ENCODE measurements around the gene IL6R. TPM values are rescaled to one million over a fixed set of nuclear protein-coding genes. Genes with fewer than 3 reads are reported as not detected.
A peak's percentile ranks its signal among the peaks of the same experiment; 100 is the strongest.

IL6R gene
- total RNA-seq, 5 donors from 2014 or later (not counting 1 experiment from before 2014, with no cell fraction given), result 76.0 to 87.9 (median 80.8) TPM

GRCh38 chr1:154441241-154441888 lies 36.2 kb downstream of the IL6R start:
- peak overlapping the region; percentile 97 for H3K27ac Mint-ChIP-seq
- no peaks in the 10 kb centered on the region for H3K9me3 Mint-ChIP-seq
- peak overlapping the region; percentile 31 to 78 (median 62) for H3K4me3 Mint-ChIP-seq
- Histone ChIP-seq H3K36me3 (ENCODE audit: control insufficient read depth in 2 of 2, extremely low read depth in 1 of 2, insufficient read depth in 1 of 2, low read length in 1 of 2) (peaks cover 0 to 25% of the 10 kb centered on the region in 2 donors), H3K4me1 (ENCODE audit: control insufficient read depth in 1 of 2, extremely low read depth in 1 of 2, insufficient read depth in 2 of 2, low read length in 2 of 2) (peaks cover 30 to 66% of the 10 kb centered on the region in 2 experiments), H3K27ac (ENCODE audit: low read length) (peak overlapping the region; percentile 55), H3K4me3 (ENCODE audit: control insufficient read depth in 1 of 2, extremely low read depth in 1 of 2, low read length in 1 of 2) (no peak overlapping the region), H3K27me3 (replicated peaks in 1 of 2; ENCODE audit: control insufficient read depth in 2 of 2, extremely low read depth in 1 of 2, insufficient read depth in 2 of 2, low read length in 1 of 2) (no peaks in the 10 kb centered on the region), H3K9me3 (no peaks in the 10 kb centered on the region)
- ATAC-seq (replicated peaks in 1 of 4) (peak; percentile 71 to 85 (median 78)), DNase-seq (peak in 4 of 35 experiments; percentile 11 to 46 (median 26))
- H3K27me3 Mint-ChIP-seq, result no peaks in the 10 kb centered on the region
- WGBS (ENCODE audit: insufficient coverage), result no CpG with 5 or more reads among the region's 8 CpGs
- peaks cover 75 to 77% (median 76%) of the 10 kb centered on the region in 3 donors for H3K4me1 Mint-ChIP-seq
- ChIA-PET POLR2A (interaction anchor here in 1 of 2 donors (0.5 kb wide), 1 partner anchor 123 kb away, joined by 3 read pairs; no protein-coding TSS in a partner anchor), CTCF (no interaction called here)
- H3K36me3 Mint-ChIP-seq, result peaks cover 33% of the 10 kb centered on the region

- Mint-ChIP-seq H3K9me3 (no peaks in the 10 kb centered on the region), H3K4me1 (peaks cover 73 to 78% (median 73%) of the 10 kb centered on the region in 3 donors), H3K36me3 (peaks cover 33% of the 10 kb centered on the region), H3K27ac (peak overlapping the region; percentile 97), H3K27me3 (no peaks in the 10 kb centered on the region), H3K4me3 (peak overlapping the region; percentile 9 to 78 (median 62))
- H3K27ac ChIP-seq (ENCODE audit: low read length), result peak overlapping the region; percentile 55
- no peaks in the 10 kb centered on the region for H3K27me3 ChIP-seq (replicated peaks in 1 of 2; ENCODE audit: control insufficient read depth in 2 of 2, extremely low read depth in 1 of 2, insufficient read depth in 2 of 2, low read length in 1 of 2)
- WGBS (ENCODE audit: insufficient coverage), result 83% methylated on average over 11 of the region's 13 CpGs
- H3K4me1 ChIP-seq (ENCODE audit: control insufficient read depth in 1 of 2, extremely low read depth in 1 of 2, insufficient read depth in 2 of 2, low read length in 2 of 2), result peaks cover 30 to 66% of the 10 kb centered on the region in 2 experiments
- H3K9me3 ChIP-seq, result no peaks in the 10 kb centered on the region
- H3K4me3 ChIP-seq (ENCODE audit: control insufficient read depth in 1 of 2, extremely low read depth in 1 of 2, low read length in 1 of 2), result no peak overlapping the region
- DNase-seq, result peak in 1 of 35 experiments; percentile 38
- POLR2A ChIA-PET, result no interaction called here
- peaks cover 0 to 24% of the 10 kb centered on the region in 2 donors for H3K36me3 ChIP-seq (ENCODE audit: control insufficient read depth in 2 of 2, extremely low read depth in 1 of 2, insufficient read depth in 1 of 2, low read length in 1 of 2)
- no peak for ATAC-seq (replicated peaks in 1 of 4)
- CTCF ChIA-PET, result interaction anchor here in 1 of 2 donors (0.7 kb wide), 1 partner anchor 21 kb away, joined by 4 read pairs; no protein-coding TSS in a partner anchor
Observed at GRCh38 chr1:154442006-154442740, 37.0 kb downstream of the IL6R start.

GRCh38 chr1:154443274-154444013 lies 38.3 kb downstream of the IL6R start:
- Mint-ChIP-seq H3K9me3 (no peaks in the 10 kb centered on the region), H3K36me3 (peaks cover 28% of the 10 kb centered on the region), H3K4me3 (peak overlapping the region in 1 of 3 donors; percentile 32), H3K4me1 (peaks cover 67 to 71% (median 67%) of the 10 kb centered on the region in 3 donors), H3K27me3 (no peaks in the 10 kb centered on the region), H3K27ac (peak overlapping the region; percentile 97)
- 100% methylated on average over 5 of the region's 8 CpGs for WGBS (ENCODE audit: insufficient coverage)
- ChIA-PET POLR2A (interaction anchor here (0.6 kb wide), 3 partner anchors 9 to 839 kb away, joined by 3 to 7 read pairs (median 4); no protein-coding TSS in a partner anchor), CTCF (interaction anchor here in 1 of 2 donors (0.5 to 0.9 kb wide), 3 partner anchors 13 to 642 kb away, joined by 3 to 4 read pairs (median 3); no protein-coding TSS in a partner anchor)
- Histone ChIP-seq H3K9me3 (no peaks in the 10 kb centered on the region), H3K27ac (ENCODE audit: low read length) (no peak overlapping the region), H3K36me3 (ENCODE audit: control insufficient read depth in 2 of 2, extremely low read depth in 1 of 2, insufficient read depth in 1 of 2, low read length in 1 of 2) (peaks cover 0 to 27% of the 10 kb centered on the region in 2 donors), H3K27me3 (replicated peaks in 1 of 2; ENCODE audit: control insufficient read depth in 2 of 2, extremely low read depth in 1 of 2, insufficient read depth in 2 of 2, low read length in 1 of 2) (no peaks in the 10 kb centered on the region), H3K4me1 (ENCODE audit: control insufficient read depth in 1 of 2, extremely low read depth in 1 of 2, insufficient read depth in 2 of 2, low read length in 2 of 2) (peaks cover 28 to 65% of the 10 kb centered on the region in 2 experiments), H3K4me3 (ENCODE audit: control insufficient read depth in 1 of 2, extremely low read depth in 1 of 2, low read length in 1 of 2) (no peak overlapping the region)
- DNase-seq (no peak), ATAC-seq (replicated peaks in 1 of 4) (no peak)

- H3K27ac ChIP-seq (ENCODE audit: low read length), result peak overlapping the region; percentile 48
- H3K4me1 Mint-ChIP-seq, result peaks cover 53 to 56% (median 54%) of the 10 kb centered on the region in 3 donors
Observed at GRCh38 chr1:154445040-154445472, 39.9 kb downstream of the IL6R start.

GRCh38 chr1:154446292-154446691 lies 41.1 kb downstream of the IL6R start:
- H3K4me1 Mint-ChIP-seq, result peaks cover 40 to 44% (median 41%) of the 10 kb centered on the region in 3 donors
- no peaks in the 10 kb centered on the region for H3K27me3 Mint-ChIP-seq
- ATAC-seq (replicated peaks in 1 of 4) (no peak), DNase-seq (no peak)
- H3K27me3 ChIP-seq (replicated peaks in 1 of 2; ENCODE audit: control insufficient read depth in 2 of 2, extremely low read depth in 1 of 2, insufficient read depth in 2 of 2, low read length in 1 of 2), result no peaks in the 10 kb centered on the region
- H3K9me3 ChIP-seq, result no peaks in the 10 kb centered on the region
- H3K36me3 ChIP-seq (ENCODE audit: control insufficient read depth in 2 of 2, extremely low read depth in 1 of 2, insufficient read depth in 1 of 2, low read length in 1 of 2), result peaks cover 0 to 47% of the 10 kb centered on the region in 2 donors
- 100% methylated on average over 1 of the region's 10 CpGs for WGBS (ENCODE audit: insufficient coverage)
- ChIA-PET CTCF (no interaction called here), POLR2A (interaction anchor here in 1 of 2 donors (0.6 to 0.7 kb wide), 2 partner anchors 30 to 1607 kb away, joined by 3 read pairs; partner anchors contain the start of gene UBQLN4)
- H3K9me3 Mint-ChIP-seq, result no peaks in the 10 kb centered on the region
- H3K4me3 ChIP-seq (ENCODE audit: control insufficient read depth in 1 of 2, extremely low read depth in 1 of 2, low read length in 1 of 2), result no peak overlapping the region
- H3K27ac Mint-ChIP-seq, result peak overlapping the region; percentile 79 to 87
- H3K4me3 Mint-ChIP-seq, result no peak overlapping the region
- peaks cover 13 to 44% of the 10 kb centered on the region in 2 experiments for H3K4me1 ChIP-seq (ENCODE audit: control insufficient read depth in 1 of 2, extremely low read depth in 1 of 2, insufficient read depth in 2 of 2, low read length in 2 of 2)
- H3K27ac ChIP-seq (ENCODE audit: low read length), result no peak overlapping the region
- peaks cover 32% of the 10 kb centered on the region for H3K36me3 Mint-ChIP-seq

More at GRCh38 chr1:154445040-154445472, 39.9 kb downstream of the IL6R start:
- ATAC-seq (replicated peaks in 1 of 4) (peak in 2 of 4 experiments; percentile 30 to 51), DNase-seq (peak in 2 of 35 experiments; percentile 38 to 45)
- Mint-ChIP-seq H3K27ac (peak overlapping the region; percentile 78 to 87), H3K4me3 (peak overlapping the region in 1 of 3 donors; percentile 37), H3K27me3 (no peaks in the 10 kb centered on the region), H3K9me3 (no peaks in the 10 kb centered on the region), H3K36me3 (peaks cover 33% of the 10 kb centered on the region)
- no peak overlapping the region for H3K4me3 ChIP-seq (ENCODE audit: control insufficient read depth in 1 of 2, extremely low read depth in 1 of 2, low read length in 1 of 2)
- H3K27me3 ChIP-seq (replicated peaks in 1 of 2; ENCODE audit: control insufficient read depth in 2 of 2, extremely low read depth in 1 of 2, insufficient read depth in 2 of 2, low read length in 1 of 2), result no peaks in the 10 kb centered on the region
- CTCF ChIA-PET, result no interaction called here
- H3K9me3 ChIP-seq, result no peaks in the 10 kb centered on the region
- 0% methylated on average over 2 of the region's 7 CpGs for WGBS (ENCODE audit: insufficient coverage)
- H3K4me1 ChIP-seq (ENCODE audit: control insufficient read depth in 1 of 2, extremely low read depth in 1 of 2, insufficient read depth in 2 of 2, low read length in 2 of 2), result peaks cover 24 to 52% of the 10 kb centered on the region in 2 experiments
- POLR2A ChIA-PET, result interaction anchor here in 1 of 2 donors (0.6 kb wide), 1 partner anchor 21 kb away, joined by 3 read pairs; no protein-coding TSS in a partner anchor
- peaks cover 0 to 37% of the 10 kb centered on the region in 2 donors for H3K36me3 ChIP-seq (ENCODE audit: control insufficient read depth in 2 of 2, extremely low read depth in 1 of 2, insufficient read depth in 1 of 2, low read length in 1 of 2)
